ENCODE data around the gene C5.

DNA sequence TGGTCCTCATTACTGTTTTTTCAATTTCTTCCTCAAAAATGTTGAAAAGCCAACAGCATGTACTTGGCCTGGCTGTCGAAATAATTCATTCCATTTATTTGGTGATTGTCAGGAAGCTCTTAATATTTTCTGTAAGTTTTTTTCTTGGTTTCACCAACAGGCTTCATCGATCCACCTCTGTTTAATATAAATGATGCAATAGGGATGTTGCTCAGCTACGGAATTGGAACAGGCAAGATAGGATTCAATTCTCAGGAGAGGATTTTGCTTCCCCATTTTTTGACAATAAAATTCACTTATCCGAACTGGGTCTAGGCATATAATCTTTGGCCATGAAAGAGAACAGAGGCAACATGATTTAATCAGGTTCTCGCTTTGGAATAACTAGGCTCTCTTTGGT, 30.8 kb downstream of the C5 start:
- TF ChIP-seq, protein P1, sequence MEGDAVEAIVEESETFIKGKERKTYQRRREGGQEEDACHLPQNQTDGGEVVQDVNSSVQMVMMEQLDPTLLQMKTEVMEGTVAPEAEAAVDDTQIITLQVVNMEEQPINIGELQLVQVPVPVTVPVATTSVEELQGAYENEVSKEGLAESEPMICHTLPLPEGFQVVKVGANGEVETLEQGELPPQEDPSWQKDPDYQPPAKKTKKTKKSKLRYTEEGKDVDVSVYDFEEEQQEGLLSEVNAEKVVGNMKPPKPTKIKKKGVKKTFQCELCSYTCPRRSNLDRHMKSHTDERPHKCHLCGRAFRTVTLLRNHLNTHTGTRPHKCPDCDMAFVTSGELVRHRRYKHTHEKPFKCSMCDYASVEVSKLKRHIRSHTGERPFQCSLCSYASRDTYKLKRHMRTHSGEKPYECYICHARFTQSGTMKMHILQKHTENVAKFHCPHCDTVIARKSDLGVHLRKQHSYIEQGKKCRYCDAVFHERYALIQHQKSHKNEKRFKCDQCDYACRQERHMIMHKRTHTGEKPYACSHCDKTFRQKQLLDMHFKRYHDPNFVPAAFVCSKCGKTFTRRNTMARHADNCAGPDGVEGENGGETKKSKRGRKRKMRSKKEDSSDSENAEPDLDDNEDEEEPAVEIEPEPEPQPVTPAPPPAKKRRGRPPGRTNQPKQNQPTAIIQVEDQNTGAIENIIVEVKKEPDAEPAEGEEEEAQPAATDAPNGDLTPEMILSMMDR (conservative IDR thresholded peaks at IDR 0.05 in 1 of 2, IDR thresholded peaks at IDR 0.05 in 1 of 2; ENCODE audit: extremely low read depth in 1 of 2, insufficient read depth in 1 of 2, low read depth in 1 of 2, low read length in 2 of 2) = no peak
- TF ChIP-seq EZH2 (IDR thresholded peaks at IDR 0.05; ENCODE audit: borderline replicate concordance, low read length) = no peak
